HCT116 (cell line): ENCODE data around the gene SLC25A13. TPM values are rescaled to one million over a fixed set of nuclear protein-coding genes. Genes with fewer than 3 reads are reported as not detected.

Experiments
- ATAC-seq: fragments of 200-7000 bp; cut with Tn5 transposase; 2 replicates; pipeline ENCODE4 v1.9.1; 2020; ENCODE audit warnings: mild to moderate bottlenecking, moderate library complexity
- BruUV-seq: library from RNA; stranded (reverse); fragments of 400-500 nt; replicated peaks from 2 replicates; lab custom pipeline; 2021; lab: Mats Ljungman, UMichigan
- CTCF ChIA-PET: fragments of 300-600 bp; sonication (Branson Sonifier 250); formaldehyde crosslinking; loops from one replicate; lab custom pipeline; 2021; ENCODE audit warnings: antibody characterized with exemption; lab: Charles Lee
- POLR2A ChIA-PET: fragments of 300-600, 350-600 bp; sonication (Branson Sonifier 250); formaldehyde crosslinking; loops from one replicate; lab custom pipeline; 2021; ENCODE audit warnings: antibody characterized with exemption; lab: Charles Lee
- RAD21 ChIA-PET, 2 experiments: fragments of 300-600 bp; sonication (Branson Sonifier 250); formaldehyde crosslinking; loops; one replicate each; lab custom pipeline; 2023; ENCODE audit warnings: low total read pairs in 2 of 2; ENCODE audit not compliant: uncharacterized antibody in 2 of 2, unreplicated experiment in 2 of 2, low non-redundant PET in 1 of 2; lab: Charles Lee
- DNase-seq: peaks from one replicate; pipeline ENCODE4 v3.0.0-alpha.2; 2010; ENCODE audit warnings: low read depth, low spot score
- H2AFZ ChIP-seq: fragments of 200-600 bp; shearing (Covaris generic), sonication (generic); 2 replicates; pipeline ENCODE4 v1.6.1; 2017; ENCODE audit warnings: low read depth, mixed run types, mixed read lengths, antibody characterized with exemption, low read length; ENCODE audit not compliant: poor library complexity, severe bottlenecking
- H3K27ac ChIP-seq: 2 replicates; pipeline ENCODE4 v1.5.1; 2012; ENCODE audit warnings: low read depth, low read length
- H3K27me3 ChIP-seq: fragments of 200-600 bp; sonication (generic); 2 replicates; pipeline ENCODE4 v1.6.1; 2016; ENCODE audit warnings: mixed run types, low read length, mixed read lengths; ENCODE audit not compliant: insufficient read depth
- H3K36me3 ChIP-seq, 2 experiments: fragments of 200-500 bp in 1 of 2; fragments of 200-600 bp in 1 of 2; sonication (Bioruptor generic) in 1 of 2; sonication (generic) in 1 of 2; 2 replicates each; pipeline versions ENCODE4 v1.5.1 to v1.6.1; 2014 to 2016; ENCODE audit warnings: low read length in 2 of 2, inconsistent platforms in 1 of 2, mixed read lengths in 1 of 2, mixed run types in 1 of 2; ENCODE audit not compliant: insufficient read depth in 2 of 2, control insufficient read depth in 1 of 2
- H3K4me1 ChIP-seq, 2 experiments: fragments of 200-600 bp in 1 of 2; sonication (generic) in 1 of 2; 2 replicates each; pipeline versions ENCODE4 v1.5.1 to v1.6.1; 2012 to 2017; ENCODE audit warnings: low read length in 2 of 2, inconsistent platforms in 1 of 2, mild to moderate bottlenecking in 1 of 2, mixed read lengths in 1 of 2, mixed run types in 1 of 2, moderate library complexity in 1 of 2; ENCODE audit not compliant: insufficient read depth in 2 of 2, control insufficient read depth in 1 of 2
- H3K4me2 ChIP-seq: fragments of 200-600 bp; sonication (generic); 2 replicates; pipeline ENCODE4 v1.6.1; 2017; ENCODE audit warnings: mixed run types, low read length, mixed read lengths
- H3K4me3 ChIP-seq, 2 experiments: fragments of 200-600 bp in 1 of 2; sonication (generic) in 1 of 2; replicated peaks in 1 of 2; 2 replicates each; pipeline ENCODE4 v1.5.1; 2011 to 2016; ENCODE audit warnings: low read length in 2 of 2, control low read depth in 1 of 2, low read depth in 1 of 2, mild to moderate bottlenecking in 1 of 2, mixed read lengths in 1 of 2, mixed run types in 1 of 2
- H3K79me2 ChIP-seq: fragments of 200-600 bp; sonication (generic); 2 replicates; pipeline ENCODE4 v1.6.1; 2017; ENCODE audit warnings: mild to moderate bottlenecking, mixed run types, low read length, moderate library complexity, mixed read lengths; ENCODE audit not compliant: insufficient read depth
- H3K9ac ChIP-seq: fragments of 200-600 bp; sonication (generic); 2 replicates; pipeline ENCODE4 v1.6.1; 2016; ENCODE audit warnings: low read length, mixed read lengths
- H3K9me2 ChIP-seq: fragments of 200-600 bp; sonication (generic), shearing (Covaris generic); 2 replicates; pipeline ENCODE4 v1.6.1; 2017; ENCODE audit warnings: mixed run types, mild to moderate bottlenecking, moderate library complexity; ENCODE audit not compliant: insufficient read depth
- H3K9me3 ChIP-seq, 2 experiments: fragments of 200-500 bp in 1 of 2; fragments of 200-600 bp in 1 of 2; sonication (Bioruptor generic) in 1 of 2; sonication (generic) in 1 of 2; 2 replicates each; pipeline ENCODE4 v1.6.1; 2014 to 2017; ENCODE audit warnings: low read length in 2 of 2, mixed read lengths in 2 of 2, inconsistent platforms in 1 of 2, low read depth in 1 of 2, mild to moderate bottlenecking in 1 of 2, mixed run types in 1 of 2, moderate library complexity in 1 of 2; ENCODE audit not compliant: control insufficient read depth in 1 of 2, insufficient read depth in 1 of 2
- H4K20me1 ChIP-seq: fragments of 200-600 bp; sonication (generic), shearing (Covaris generic); 2 replicates; pipeline ENCODE4 v1.6.1; 2017; ENCODE audit warnings: mixed run types, mild to moderate bottlenecking, moderate library complexity; ENCODE audit not compliant: insufficient read depth
- CBX3 ChIP-seq: IDR thresholded peaks from 2 replicates; pipeline ENCODE4 v1.6.1; 2012; ENCODE audit warnings: low read depth
- EGR1 ChIP-seq: IDR thresholded peaks from 2 replicates; pipeline ENCODE4 v1.6.1; 2012; ENCODE audit warnings: low read depth
- ELF1 ChIP-seq: IDR thresholded peaks from 2 replicates; pipeline ENCODE4 v1.6.1; 2012; ENCODE audit warnings: low read depth, borderline replicate concordance
- EZH2phosphoT487 ChIP-seq: fragments of 200-600 bp; IDR thresholded peaks from 2 replicates; pipeline ENCODE4 v1.6.1; 2018; ENCODE audit warnings: antibody characterized with exemption, borderline replicate concordance
- POLR2A ChIP-seq: IDR thresholded peaks from 2 replicates; pipeline ENCODE4 v1.7.0; 2011; ENCODE audit warnings: borderline replicate concordance; ENCODE audit not compliant: insufficient read depth, insufficient read length; ENCODE audit errors: extremely low read depth
- REST ChIP-seq: IDR thresholded peaks from 2 replicates; pipeline ENCODE4 v1.6.1; 2012; ENCODE audit warnings: low read depth
- SP1 ChIP-seq: IDR thresholded peaks from 2 replicates; pipeline ENCODE4 v1.6.1; 2012; ENCODE audit warnings: low read depth
- SRF ChIP-seq: IDR thresholded peaks from 2 replicates; pipeline ENCODE4 v1.6.1; 2012; ENCODE audit warnings: low read depth
- ZFX ChIP-seq: fragments of 450-650 bp; IDR thresholded peaks from 2 replicates; pipeline ENCODE4 v1.6.1; 2017
- intact Hi-C: fragments of 100-400 bp; cut with micrococcal nuclease; formaldehyde crosslinking; loops from 2 replicates; pipeline ENCODE4 v1.10.0; 2022
- total RNA-seq: library from RNA; stranded (reverse); gene quantifications from one replicate; pipeline ENCODE4 v1.2.1, GENCODE V29; 2021; ENCODE audit not compliant: unreplicated experiment
- TF ChIP-seq, protein P1 (sequence below): IDR thresholded peaks from 2 replicates; pipeline ENCODE4 v1.6.1; 2011; ENCODE audit warnings: mild to moderate bottlenecking, low read length, moderate library complexity; ENCODE audit not compliant: insufficient replicate concordance; ENCODE audit errors: extremely low read depth
- TF ChIP-seq, protein P2 (sequence below): IDR thresholded peaks from 2 replicates; pipeline ENCODE4 v1.6.1; 2012

The SLC25A13 gene
- total RNA-seq, 1 experiment from 2014 or later = 19.3 TPM

DNA sequence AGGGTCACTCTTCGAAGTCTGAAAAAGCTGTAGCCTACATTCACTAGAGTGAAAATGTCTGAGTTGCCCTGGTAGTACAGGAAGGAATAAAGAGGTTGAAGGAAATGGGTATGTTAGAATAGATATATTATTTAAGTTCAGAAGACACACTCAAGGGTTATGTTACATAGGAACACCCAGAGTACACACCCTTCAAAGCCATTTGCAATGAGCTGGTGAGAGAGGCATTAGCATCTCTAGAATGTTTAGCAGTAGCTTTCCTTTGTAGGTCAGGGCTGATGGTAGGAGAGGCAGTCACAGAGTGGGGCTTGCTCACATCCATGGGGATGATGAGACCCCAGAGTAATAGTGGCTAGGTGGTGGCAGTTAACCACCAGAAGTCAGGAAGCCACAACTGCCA is 221.2 kb downstream of the SLC25A13 start:
- TF ChIP-seq, protein P1, sequence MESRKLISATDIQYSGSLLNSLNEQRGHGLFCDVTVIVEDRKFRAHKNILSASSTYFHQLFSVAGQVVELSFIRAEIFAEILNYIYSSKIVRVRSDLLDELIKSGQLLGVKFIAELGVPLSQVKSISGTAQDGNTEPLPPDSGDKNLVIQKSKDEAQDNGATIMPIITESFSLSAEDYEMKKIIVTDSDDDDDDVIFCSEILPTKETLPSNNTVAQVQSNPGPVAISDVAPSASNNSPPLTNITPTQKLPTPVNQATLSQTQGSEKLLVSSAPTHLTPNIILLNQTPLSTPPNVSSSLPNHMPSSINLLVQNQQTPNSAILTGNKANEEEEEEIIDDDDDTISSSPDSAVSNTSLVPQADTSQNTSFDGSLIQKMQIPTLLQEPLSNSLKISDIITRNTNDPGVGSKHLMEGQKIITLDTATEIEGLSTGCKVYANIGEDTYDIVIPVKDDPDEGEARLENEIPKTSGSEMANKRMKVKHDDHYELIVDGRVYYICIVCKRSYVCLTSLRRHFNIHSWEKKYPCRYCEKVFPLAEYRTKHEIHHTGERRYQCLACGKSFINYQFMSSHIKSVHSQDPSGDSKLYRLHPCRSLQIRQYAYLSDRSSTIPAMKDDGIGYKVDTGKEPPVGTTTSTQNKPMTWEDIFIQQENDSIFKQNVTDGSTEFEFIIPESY = no peak
- TF ChIP-seq ELF1 (no peak), POLR2A (no peak), SP1 (no peak), SRF (no peak), EGR1 (no peak), EZH2phosphoT487 (no peak), REST (no peak), ZFX (no peak), CBX3 (no peak)
- TF ChIP-seq, protein P2, sequence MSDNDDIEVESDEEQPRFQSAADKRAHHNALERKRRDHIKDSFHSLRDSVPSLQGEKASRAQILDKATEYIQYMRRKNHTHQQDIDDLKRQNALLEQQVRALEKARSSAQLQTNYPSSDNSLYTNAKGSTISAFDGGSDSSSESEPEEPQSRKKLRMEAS = no peak
- Histone ChIP-seq H3K9me2 (no peaks in the 10 kb centered on the region), H3K9ac (no peak overlapping the region), H3K79me2 (no peaks in the 10 kb centered on the region), H3K9me3 (no peaks in the 10 kb centered on the region), H2AFZ (no peak overlapping the region), H3K4me1 (no peaks in the 10 kb centered on the region), H3K27me3 (peaks cover 21% of the 10 kb centered on the region), H3K4me2 (no peak overlapping the region), H3K36me3 (no peaks in the 10 kb centered on the region), H3K27ac (no peak overlapping the region), H4K20me1 (no peaks in the 10 kb centered on the region), H3K4me3 (no peak overlapping the region)
- ATAC-seq = no peak
- ChIA-PET POLR2A (no interaction called here), RAD21 (no interaction called here), CTCF (no interaction called here)
- intact Hi-C loops = no loop called here
- DNase-seq = no peak
- no TSS peak for BruUV-seq
